IMR-90 (cell line): ENCODE data around the gene HYAL1.

Source experiments
- RFX5 ChIP-seq: IDR thresholded peaks from 2 replicates; pipeline ENCODE4 v1.8.0; 2012; ENCODE audit warnings: low read depth, mild to moderate bottlenecking, low read length, moderate library complexity
- USF2 ChIP-seq: fragments of 150-350 bp; IDR thresholded peaks from 2 replicates; pipeline ENCODE4 v1.6.1; 2017; ENCODE audit warnings: mild to moderate bottlenecking, antibody characterized with exemption, low read length, low read depth

GRCh38 chr3:50279255-50280016 lies 23.9 kb downstream of the HYAL1 start:
- TF ChIP-seq USF2 (no peak), RFX5 (no peak)
